HL-60 (cell line): ENCODE data around the gene APBA2.

Experiments
- CTCF ChIP-seq: IDR thresholded peaks from one replicate; pipeline ENCODE4 v1.5.1; 2011; ENCODE audit warnings: low read length, control low read depth, inconsistent platforms; ENCODE audit not compliant: insufficient read depth
- GABPA ChIP-seq: IDR thresholded peaks from 2 replicates; pipeline ENCODE4 v1.6.1; 2012; ENCODE audit warnings: low read depth
- POLR2AphosphoS5 ChIP-seq: IDR thresholded peaks from 2 replicates; pipeline ENCODE4 v1.6.1; 2012; ENCODE audit warnings: low read depth
- REST ChIP-seq: IDR thresholded peaks from 2 replicates; pipeline ENCODE4 v1.6.1; 2012; ENCODE audit warnings: low read depth; ENCODE audit not compliant: insufficient replicate concordance
- SPI1 ChIP-seq: IDR thresholded peaks from 2 replicates; pipeline ENCODE4 v1.6.1; 2012; ENCODE audit warnings: low read depth, mild to moderate bottlenecking, borderline replicate concordance

- TF ChIP-seq CTCF (no peak), SPI1 (no peak), POLR2AphosphoS5 (no peak), REST (no peak), GABPA (no peak)
Measured at GRCh38 chr15:28920781-28921331, 35.1 kb downstream of the APBA2 start.
